HG02571 (cell line): Measurements from ENCODE around the gene RRAGA.
"Not testable (repeated sequence)": the region's sequence is repeated elsewhere in the genome, so short reads cannot be mapped to it uniquely, and the experiment has no call there.

Source experiments
- ATAC-seq: cut with Tn5 transposase; IDR thresholded peaks from one replicate; pipeline ENCODE4 v1.9.1; 2021; ENCODE audit warnings: mild to moderate bottlenecking, moderate library complexity; ENCODE audit not compliant: unreplicated experiment

RRAGA gene

DNA sequence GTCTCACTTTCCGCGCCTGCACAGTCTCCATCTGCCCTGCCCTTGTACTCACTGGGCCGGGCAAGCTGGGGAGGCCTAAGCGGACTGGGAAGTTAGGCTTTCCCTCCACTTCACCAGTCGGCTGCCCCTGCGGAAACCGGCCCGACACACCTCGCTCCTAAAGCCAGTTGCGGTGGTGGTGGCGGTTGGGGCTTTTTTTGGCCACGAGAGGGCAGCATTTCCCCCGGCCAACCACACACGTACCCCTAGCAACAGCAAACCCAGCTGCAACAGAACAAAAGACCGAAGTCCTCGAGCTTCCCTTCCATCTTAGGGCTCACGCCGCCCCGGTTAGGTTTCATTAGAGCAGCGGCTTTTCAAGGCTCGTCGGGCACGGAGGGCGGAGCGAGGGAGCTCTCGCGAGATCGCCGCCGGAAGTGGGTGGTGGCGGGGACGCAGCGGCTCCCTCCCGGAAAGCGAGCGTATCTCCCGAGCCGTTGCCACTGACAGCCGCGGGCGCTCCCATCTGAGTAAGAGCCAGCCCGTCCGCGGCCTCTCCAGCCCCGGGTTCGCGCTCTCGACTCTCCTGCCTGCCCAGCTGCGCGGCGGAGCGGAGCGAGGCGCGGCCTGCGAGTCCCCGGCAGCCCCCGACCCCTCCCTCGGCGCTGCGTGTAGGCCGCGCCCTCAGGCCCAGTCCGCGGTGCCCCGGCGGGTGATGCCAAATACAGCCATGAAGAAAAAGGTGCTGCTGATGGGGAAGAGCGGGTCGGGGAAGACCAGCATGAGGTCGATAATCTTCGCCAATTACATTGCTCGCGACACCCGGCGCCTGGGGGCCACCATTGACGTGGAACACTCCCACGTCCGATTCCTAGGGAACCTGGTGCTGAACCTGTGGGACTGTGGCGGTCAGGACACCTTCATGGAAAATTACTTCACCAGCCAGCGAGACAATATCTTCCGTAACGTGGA is at the start of gene RRAGA:
RRAGA (plus strand) TSS at position 462 of the 951 bp plus-strand sequence; CDS start at position 695, 233 bp downstream.
- ATAC-seq, result peak; percentile 86

DNA sequence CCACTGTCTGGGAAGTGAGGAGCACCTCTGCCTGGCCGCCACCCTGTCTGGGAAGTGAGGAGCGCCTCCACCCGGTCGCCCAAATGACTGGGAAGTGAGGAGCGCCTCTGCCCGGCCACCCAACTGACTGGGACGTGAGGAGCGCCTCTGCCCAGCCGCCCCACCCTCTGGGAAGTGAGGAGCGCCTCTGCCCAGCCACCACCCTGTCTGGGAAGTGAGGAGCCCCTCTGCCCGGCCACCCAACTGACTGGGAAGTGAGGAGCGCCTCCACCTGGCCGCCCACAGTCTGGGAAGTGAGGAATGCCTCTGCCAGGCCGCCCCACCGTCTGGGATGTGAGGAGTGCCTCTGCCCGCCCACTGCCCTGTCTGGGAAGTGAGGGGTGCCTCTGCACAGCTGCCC is 49.1 kb upstream of the RRAGA start:
- no peak for ATAC-seq

DNA sequence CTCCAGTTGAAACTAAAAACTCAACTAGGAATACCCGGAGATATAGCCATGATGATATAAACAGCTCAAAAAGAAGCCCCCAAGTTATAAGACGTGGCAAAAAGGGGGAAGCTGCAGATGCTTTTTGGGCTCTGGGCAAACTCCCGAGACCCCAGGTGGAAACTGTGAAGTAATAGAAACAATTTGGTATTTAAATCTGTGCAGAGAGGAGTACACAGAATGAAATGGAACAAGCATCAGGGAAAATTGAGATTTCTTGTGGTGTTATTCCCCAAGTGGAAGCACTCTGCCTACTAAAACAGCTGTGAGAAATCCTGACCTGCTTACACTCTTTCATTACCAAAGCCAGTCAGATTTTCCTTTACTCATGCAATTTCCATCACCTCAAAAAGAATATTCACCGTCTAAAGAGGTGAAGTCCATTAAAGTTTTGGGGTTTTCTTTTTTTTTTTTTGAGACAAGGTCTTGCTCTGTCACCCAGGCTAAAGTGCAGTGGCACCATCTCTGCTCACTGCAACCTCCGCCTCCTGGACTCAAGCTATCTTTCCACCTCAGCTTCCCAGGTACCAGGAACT is 39.7 kb upstream of the RRAGA start:
- ATAC-seq, result no peak

GRCh38 chr9:19018201-19018600 is 31.0 kb upstream of the RRAGA start:
- ATAC-seq, result no peak

GRCh38 chr9:19020886-19021455 is 28.3 kb upstream of the RRAGA start:
- ATAC-seq, result no peak

DNA sequence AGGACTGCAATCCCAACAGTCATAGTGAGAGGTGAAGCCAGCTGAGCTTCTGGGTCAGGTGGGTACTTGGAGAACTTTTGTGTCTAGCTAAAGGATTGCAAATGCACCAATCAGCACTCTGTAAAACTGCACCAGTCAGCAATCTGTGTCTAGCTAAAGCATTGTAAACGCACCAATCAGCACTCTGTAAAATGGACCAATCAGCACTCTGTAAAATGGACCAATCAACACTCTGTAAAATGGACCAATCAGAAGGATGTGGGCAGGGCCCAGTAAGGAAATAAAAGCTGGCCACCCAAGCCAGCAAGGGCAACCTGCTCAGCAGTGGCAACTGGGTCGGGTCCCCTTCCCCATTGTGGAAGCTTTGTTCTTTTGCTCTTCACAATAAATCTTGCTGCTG is 27.6 kb upstream of the RRAGA start:
- not testable (repeated sequence) for ATAC-seq

- peak; percentile 57 for ATAC-seq
Measured at GRCh38 chr9:19022206-19022605, 27.0 kb upstream of the RRAGA start.

- ATAC-seq, result no peak
Measured at GRCh38 chr9:19023078-19023477, 26.1 kb upstream of the RRAGA start.

DNA sequence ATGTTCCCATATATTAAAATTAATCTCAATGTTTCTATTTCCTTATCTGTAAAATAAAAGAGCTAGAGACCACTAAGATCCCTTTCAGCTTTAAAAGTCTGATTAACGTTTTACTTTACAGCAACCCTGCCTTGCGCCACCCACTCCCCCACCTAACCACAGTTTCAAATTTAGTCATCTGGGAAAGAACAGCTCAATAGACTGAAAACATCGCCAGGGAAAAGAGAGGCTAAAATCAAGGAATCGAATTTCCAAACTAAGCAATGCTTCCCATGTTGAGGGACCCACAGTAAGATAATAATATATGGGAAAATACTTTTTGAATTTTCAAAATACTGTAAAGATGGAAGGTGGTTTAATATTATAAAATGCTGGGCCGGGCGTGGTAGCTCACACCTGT is 22.9 kb upstream of the RRAGA start:
- no peak for ATAC-seq

- no peak for ATAC-seq
Measured at GRCh38 chr9:19027825-19028224, 21.4 kb upstream of the RRAGA start.

DNA sequence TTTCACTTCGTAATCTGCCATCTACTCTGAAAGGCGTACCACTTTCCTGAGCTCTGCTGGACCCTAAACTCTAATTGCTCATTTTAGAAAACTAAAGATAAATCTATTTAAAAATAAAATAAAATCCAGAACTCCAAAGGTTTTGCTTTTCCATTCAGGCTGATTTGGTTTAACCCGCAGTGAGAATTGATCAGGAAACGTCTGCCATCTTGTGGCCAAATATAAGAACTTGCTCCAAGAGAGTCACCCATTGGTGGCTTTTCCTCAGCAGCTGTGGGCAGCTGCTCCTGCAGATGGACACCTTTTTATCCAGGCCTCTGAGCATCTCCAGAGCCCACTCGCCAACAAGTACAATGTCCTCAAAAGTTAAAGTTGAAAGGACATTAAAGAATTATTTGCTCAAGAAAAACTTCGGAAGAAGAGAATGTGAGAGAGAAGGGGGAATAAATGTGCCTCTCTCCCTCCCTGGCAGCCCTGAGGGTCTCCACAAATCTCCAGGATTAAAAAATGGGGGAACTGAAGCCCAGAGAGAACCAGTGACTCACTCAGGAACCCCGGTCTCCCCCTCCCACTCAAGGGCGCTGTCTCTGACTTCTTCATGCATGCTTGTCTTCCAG is 20.3 kb upstream of the RRAGA start:
- peak; percentile 46 for ATAC-seq

DNA sequence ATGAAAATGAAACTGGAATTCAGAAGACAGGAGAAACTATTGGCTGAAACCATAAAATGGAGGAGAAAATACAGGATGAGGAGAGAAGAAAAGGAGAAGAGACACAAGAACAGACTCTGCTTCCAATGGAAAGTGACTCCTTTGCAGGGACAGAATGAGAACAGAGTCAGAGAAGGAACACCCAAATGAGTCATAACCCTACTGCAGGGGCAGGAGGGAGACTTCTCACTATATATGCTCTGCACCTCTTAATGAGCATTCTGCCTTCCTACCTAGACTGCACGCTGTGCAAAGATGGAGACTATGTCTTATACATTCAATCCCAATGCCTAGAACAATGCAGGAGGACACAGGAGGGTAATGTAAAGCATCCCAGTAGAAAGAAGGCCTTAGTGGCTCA is 18.3 kb upstream of the RRAGA start:
- peak; percentile 62 for ATAC-seq

GRCh38 chr9:19032406-19032805 is 16.8 kb upstream of the RRAGA start:
- no peak for ATAC-seq

DNA sequence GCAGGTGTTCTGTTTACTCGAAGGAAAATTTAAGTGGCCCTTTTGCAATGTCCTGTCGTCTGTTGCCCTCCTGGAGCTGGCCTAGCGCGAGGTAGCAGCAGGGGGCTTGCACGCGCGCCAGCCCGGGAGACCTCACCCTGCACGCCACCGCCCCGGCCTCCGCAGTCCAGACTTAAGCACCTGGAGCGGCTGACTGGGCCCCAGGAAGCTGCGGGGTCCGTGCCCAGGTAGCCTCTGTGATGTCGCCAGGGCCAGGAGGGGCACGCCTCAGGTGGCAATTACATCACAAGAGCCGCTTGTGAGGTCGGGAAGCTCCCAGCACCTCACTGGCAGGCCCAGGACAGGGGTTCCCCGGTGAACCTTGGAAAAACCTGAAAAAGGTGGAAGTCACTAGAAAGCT is 16.2 kb upstream of the RRAGA start, which contains the start of gene SAXO1:
SAXO1 (minus strand) TSS at position 195 of the 400 bp plus-strand sequence. CDS start 301 bp downstream, outside the sequence.
- no peak for ATAC-seq

DNA sequence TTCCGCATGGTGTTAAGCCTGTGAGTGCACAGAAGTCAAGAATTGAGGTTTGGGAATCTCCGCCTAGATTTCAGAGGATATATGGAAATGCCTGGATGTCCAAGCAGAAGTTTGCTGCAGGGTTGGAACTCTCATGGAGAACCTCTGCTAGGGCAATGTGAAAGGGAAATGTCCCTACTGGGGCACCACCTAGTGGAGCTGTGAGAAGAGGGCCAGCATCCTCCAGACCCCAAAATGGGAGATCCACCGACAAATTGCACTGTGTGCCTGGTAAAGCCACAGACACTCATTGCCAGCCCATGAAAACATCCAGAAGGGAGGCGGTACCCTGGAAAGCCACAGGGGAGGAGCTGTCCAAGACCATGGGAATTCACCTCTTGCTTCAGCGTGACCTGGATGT is 12.6 kb upstream of the RRAGA start:
- ATAC-seq, result no peak

GRCh38 chr9:19049917-19050636 is 850 bp downstream of the RRAGA start:
- ATAC-seq, result no peak

- no peak for ATAC-seq
Measured at GRCh38 chr9:19050637-19051591, 1.7 kb downstream of the RRAGA start.

DNA sequence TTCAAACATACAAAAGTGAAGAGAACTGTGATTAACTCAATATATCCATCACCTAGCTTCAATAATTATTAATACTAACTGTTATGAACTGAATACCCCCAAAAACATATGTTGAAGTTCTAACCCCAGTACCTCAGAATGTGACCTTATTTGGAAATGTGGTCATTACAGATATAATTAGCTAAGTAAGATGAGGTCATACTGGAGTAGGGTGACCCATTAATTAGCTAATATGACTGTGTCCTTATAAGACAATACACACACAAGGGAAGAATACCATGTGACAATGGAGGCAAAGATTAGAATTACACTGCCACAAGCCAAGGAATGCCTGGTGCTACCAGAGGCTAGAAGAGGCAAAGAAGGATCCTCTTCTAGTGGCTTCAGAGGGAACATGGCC is 7.8 kb downstream of the RRAGA start:
- ATAC-seq, result no peak

GRCh38 chr9:19074229-19074628 is 25.0 kb downstream of the RRAGA start:
- no peak for ATAC-seq

- no peak for ATAC-seq
Measured at GRCh38 chr9:19074836-19075235, 25.6 kb downstream of the RRAGA start.
